ENCODE results near the gene HHLA2.

The HHLA2 gene

GRCh38 chr3:108394563-108394962 is 98.2 kb downstream of the HHLA2 start:
- no peak for DNase-seq

DNA sequence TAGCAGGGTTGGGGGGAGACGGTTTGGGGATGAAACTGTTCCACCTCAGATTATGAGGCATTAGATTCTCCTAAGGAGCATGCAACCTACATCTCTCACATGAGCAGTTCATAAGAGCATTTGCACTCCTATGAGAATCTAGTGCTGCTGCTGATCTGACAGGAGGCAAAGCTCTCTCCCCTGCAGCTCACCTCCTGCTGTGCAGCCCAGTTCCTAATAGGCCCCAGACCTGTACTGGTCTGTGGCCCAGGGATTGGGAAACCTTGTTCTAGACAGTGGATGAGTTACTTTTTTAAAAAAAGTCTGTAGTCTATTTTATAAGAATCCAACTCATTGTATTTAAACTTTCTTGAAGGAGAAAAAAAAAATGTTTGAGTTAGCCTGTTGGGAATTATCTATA is 100.0 kb downstream of the HHLA2 start:
- DNase-seq, result no peak

DNA sequence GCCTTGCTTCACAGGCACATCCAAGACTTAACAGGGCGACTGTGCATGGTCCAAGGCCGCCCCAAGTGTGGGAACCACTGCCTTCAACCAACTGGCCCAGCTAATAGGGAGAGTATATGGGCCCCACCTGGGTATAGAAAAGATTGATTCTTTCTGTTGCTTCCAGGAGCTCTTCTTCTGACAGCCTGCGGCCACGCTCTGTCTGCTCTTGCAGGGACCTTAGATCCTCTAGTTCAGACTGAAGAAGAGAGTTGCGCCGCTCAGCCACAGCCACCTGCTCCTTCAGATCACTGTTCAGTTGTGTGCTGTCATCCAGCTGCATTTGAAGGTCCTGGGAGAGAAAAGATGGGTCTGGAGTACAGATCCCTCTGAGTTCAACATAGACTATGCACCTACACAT is 102.2 kb downstream of the HHLA2 start:
- DNase-seq, result no peak

DNA sequence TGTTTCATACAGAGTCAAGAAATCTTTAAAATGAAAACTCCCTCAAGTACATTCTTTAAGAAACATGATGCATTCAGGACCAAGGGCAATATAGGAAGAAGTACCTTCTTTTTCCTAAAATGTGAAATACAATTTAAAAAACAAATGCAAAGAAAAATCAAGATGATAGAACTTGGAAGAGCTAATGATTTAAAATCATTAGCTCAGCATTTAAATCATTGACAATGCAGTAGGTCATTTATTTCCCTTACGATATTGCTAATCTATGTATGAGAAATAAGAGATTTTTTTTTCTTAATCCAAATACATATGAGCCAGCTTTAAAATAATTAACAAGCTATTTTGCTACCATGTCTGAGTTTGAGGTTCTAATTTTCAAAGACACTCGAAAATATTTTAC is 105.5 kb downstream of the HHLA2 start:
- no peak for DNase-seq

DNA sequence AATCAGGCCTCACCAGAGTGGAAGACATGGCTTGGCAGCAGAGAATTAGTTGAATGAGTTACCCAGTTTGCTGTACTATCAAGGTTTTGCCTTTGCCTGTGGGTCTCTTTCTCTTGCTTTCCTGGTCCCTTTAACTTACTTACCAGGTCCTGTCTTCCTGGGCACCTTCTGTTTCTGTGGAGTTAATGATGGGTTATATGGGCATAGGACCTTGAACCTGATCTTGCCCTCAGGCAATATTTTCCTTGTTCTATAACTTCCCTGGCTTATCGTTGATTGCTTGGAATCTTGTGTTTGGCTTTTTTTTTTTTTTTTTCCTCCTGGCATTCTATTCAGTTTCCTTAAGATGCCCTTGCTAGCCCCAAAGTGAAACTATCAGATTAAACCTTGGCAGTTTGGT is 106.8 kb downstream of the HHLA2 start:
- DNase-seq, result no peak

DNA sequence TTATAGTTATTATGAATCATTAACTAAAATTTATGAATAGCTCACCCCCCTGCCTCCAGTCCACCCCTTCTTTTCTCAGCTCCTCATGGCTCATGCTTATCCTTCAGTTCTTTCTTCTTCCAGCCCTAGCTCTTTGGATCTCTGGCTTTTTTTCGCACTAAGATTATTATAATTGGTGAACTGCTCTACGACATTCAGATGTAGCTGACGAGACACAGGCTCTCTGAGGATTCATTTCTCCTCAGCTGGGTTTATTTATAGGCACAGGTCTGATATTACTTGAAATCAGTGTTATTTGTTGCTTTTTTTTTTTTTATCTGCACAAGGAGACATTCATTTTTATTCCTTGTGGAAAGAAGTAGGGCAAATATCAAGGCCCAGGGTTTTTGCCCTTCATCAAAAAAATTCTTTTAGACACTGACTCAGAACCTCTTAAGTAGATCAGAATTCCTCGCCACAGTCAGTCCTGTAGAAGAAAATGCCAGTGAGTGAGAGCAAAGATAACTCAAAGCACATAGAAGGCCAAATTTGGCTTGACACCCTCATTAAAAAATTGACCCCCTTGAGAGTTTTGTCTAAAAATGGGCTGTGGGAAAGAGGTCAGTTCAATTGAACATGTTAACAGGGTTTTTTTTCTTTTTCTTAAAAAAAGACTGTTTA is 107.5 kb downstream of the HHLA2 start:
- no peak for DNase-seq

DNA sequence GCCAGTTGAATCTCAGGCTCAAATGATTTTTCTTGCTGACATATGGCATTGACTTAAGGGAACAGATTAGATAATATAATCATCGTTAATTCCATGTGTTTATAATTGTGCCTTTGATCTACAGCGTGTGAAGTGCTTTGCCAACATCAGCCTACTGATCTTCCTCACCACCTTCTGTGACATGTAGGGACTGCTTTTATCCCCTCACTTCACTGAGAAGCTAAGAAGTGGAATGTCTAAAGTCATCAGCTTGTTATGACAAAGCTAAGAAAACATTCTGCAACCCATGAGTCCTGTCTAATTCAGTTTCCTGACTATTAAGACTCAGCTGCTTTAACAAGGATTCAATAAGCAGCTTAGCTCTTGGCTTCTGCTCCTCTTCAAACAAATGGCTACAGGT is 108.0 kb downstream of the HHLA2 start:
- DNase-seq, result no peak

- DNase-seq, result no peak
Measured at GRCh38 chr3:108406063-108406660, 109.8 kb downstream of the HHLA2 start.

GRCh38 chr3:108406661-108407206 is 110.4 kb downstream of the HHLA2 start:
- no peak for DNase-seq

GRCh38 chr3:108407886-108408285 is 111.5 kb downstream of the HHLA2 start:
- DNase-seq, result no peak

DNA sequence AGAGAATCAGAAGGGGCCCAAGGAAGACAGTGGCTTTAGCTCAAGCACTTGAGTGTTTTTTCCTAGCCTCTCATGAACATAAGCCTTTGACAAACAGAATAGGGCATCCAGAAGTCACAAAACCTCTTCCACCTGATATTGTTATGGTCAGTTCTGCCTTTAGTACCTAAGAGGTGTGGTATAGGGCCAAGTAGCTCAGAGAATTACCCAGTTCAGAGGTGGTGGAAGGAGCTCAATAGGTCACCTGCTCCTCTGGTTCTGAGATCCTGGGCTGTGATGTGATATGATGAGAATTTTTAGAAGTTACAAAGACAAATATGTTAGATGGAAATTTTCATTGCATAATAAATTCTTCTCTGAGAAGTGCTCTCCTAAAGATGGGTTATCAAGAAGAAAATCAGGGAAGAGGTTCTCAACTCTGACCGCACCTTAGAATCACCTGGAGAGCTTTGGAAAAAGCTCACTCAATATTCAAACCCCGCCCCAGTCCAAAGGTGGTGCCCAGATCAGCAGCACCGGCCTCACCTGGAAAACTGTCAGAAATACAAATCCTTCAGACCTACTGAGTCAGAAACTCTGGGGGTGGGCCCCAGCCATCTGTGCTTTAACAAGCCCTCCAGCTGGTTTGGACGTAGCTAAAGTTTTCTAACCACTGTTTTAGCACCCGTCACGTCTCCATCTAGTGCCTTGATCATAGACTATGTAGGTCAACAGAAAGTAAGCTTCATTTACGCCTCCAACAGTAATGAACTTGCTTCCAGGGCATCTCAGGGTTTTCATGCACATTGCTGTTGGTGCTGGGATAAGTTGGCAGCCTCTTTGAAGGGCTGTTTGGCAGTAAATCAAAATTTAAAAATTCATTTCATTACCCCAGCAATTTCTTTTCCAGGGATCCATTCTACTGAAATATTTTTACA is 112.8 kb downstream of the HHLA2 start:
- no peak for DNase-seq

GRCh38 chr3:108409800-108410178 is 113.4 kb downstream of the HHLA2 start:
- no peak for DNase-seq

DNA sequence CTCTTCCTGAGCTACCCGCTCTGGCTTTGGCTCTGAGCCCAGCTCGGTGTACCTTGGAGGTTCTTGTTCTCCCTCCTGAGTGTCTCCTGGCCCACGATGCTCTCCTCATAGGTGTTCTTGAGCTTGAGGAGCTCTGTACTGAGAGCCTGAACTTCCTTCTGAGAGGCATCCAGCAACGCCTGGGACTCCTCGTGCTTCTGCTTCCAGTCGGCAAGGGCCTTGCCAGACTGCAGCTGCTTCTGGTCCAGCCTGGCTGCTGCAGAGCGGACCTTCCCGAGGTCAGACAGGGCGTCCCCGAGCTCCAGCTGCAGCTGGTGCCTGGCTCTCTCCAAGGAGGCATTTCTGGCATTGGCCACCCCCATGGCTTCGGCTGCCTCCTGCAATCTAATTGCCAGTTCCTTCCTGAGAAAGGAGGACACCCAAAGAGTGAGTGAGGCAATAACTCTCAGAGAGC is 114.2 kb downstream of the HHLA2 start:
- no peak for DNase-seq

- DNase-seq, result no peak
Measured at GRCh38 chr3:108412121-108412750, 115.9 kb downstream of the HHLA2 start.

DNA sequence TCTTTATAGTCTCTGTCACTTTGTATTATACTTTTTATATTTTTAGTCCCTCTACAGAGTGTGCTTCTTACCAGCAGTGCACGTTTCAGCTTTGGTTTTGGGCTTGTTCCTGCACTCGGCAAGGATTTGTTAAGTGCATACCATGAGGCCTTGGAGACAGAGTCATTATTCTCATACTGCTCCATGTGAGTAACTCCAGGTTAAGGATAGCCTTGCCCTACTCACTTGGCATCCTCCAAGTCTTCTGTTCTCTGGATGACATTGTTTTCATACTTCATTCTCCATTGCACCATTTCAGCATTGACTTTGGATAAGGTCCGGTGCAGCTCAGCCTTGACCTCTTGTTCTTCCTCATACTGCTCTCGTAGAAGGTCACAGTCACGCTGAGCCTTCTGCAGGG is 117.7 kb downstream of the HHLA2 start:
- no peak for DNase-seq

DNA sequence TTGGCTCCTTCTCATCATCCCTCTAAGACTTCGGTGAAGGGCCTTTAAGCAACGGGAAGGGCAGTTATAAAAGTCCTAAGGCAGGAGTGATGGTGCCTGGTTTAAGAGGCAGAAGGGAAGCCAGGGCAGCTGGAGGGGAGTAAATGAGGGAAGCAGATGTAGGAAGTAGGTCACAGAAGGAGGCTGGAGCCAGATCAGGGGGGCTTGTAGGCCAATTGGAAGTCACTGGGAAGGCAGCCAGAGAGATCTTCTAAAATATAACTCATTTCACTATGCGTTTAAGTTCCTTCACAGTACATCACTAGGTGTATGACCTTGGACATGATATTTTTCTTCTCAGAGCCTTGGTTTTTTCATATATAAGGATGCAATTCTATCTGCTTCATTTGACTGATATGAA is 119.3 kb downstream of the HHLA2 start:
- DNase-seq, result no peak

GRCh38 chr3:108416111-108416869 is 119.9 kb downstream of the HHLA2 start:
- no peak for DNase-seq

GRCh38 chr3:108420926-108421325 is 124.6 kb downstream of the HHLA2 start:
- DNase-seq, result no peak
